NCI-H2107 treated with DMSO at 0.1 percent for 48 hours (cell line): ENCODE measurements around the gene FBXL16.

Experiments used
- DNase-seq: peaks from one replicate; lab custom pipeline; 2025; ENCODE audit not compliant: unreplicated experiment; lab: John Stamatoyannopoulos, UW

FBXL16 gene

GRCh38 chr16:710500-711075 is 5.0 kb upstream of the FBXL16 start:
- DNase-seq: no peak

- peak; percentile 78 for DNase-seq
Observed at GRCh38 chr16:709566-710499, 4.2 kb upstream of the FBXL16 start.

GRCh38 chr16:708959-709358 is 3.4 kb upstream of the FBXL16 start:
- no peak for DNase-seq

GRCh38 chr16:708019-708418 is 2.4 kb upstream of the FBXL16 start:
- no peak for DNase-seq

GRCh38 chr16:707062-707538 is 1.5 kb upstream of the FBXL16 start:
- DNase-seq: no peak

- DNase-seq: no peak
Observed at GRCh38 chr16:706189-707061, 824 bp upstream of the FBXL16 start.

- no peak for DNase-seq
Observed at GRCh38 chr16:704552-705380, 835 bp downstream of the FBXL16 start.

GRCh38 chr16:704047-704446 is 1.6 kb downstream of the FBXL16 start:
- DNase-seq: no peak

- no peak for DNase-seq
Observed at GRCh38 chr16:703406-703805, 2.2 kb downstream of the FBXL16 start.

- DNase-seq: no peak
Observed at GRCh38 chr16:702341-702740, 3.3 kb downstream of the FBXL16 start.

- no peak for DNase-seq
Observed at GRCh38 chr16:700684-701584, 4.7 kb downstream of the FBXL16 start.

GRCh38 chr16:698911-699671 is 6.5 kb downstream of the FBXL16 start:
- no peak for DNase-seq

- DNase-seq: peak; percentile 84
Observed at GRCh38 chr16:695355-696089, 10.1 kb downstream of the FBXL16 start.

- no peak for DNase-seq
Observed at GRCh38 chr16:694863-695354, 10.7 kb downstream of the FBXL16 start.

GRCh38 chr16:694187-694862 is 11.3 kb downstream of the FBXL16 start:
- no peak for DNase-seq

- no peak for DNase-seq
Observed at GRCh38 chr16:693766-694165, 11.8 kb downstream of the FBXL16 start.

GRCh38 chr16:693364-693763 is 12.2 kb downstream of the FBXL16 start:
- no peak for DNase-seq
